ENCODE data around the gene COPS2. TPM values are rescaled to one million over a fixed set of nuclear protein-coding genes. Genes with fewer than 3 reads are reported as not detected.

COPS2 gene
- total RNA-seq, 1 experiment from 2014 or later: 68.6 TPM

- POLR2A ChIA-PET: no interaction called here
- no peak overlapping the region for H3K27ac Mint-ChIP-seq
- no peaks in the 10 kb centered on the region for H3K27me3 Mint-ChIP-seq (ENCODE audit: low read depth)
- no peaks in the 10 kb centered on the region for H3K4me1 Mint-ChIP-seq
- no peaks in the 10 kb centered on the region for H3K9me3 Mint-ChIP-seq
- no peak for ATAC-seq
- no peak for DNase-seq (ENCODE audit: low spot score)
- CTCF ChIA-PET: no interaction called here
- TF ChIP-seq NFATC4 (CRISPR knock-in tag; IDR thresholded peaks at IDR 0.05): no peak
- TF ChIP-seq GTF2I (CRISPR knock-in tag; conservative IDR thresholded peaks at IDR 0.05): no peak
- no peak for TF ChIP-seq PRRX2 (CRISPR knock-in tag; IDR thresholded peaks at IDR 0.05)
- TF ChIP-seq ERG (CRISPR knock-in tag; IDR thresholded peaks at IDR 0.05): no peak
- no peak for TF ChIP-seq GABPB1 (CRISPR knock-in tag; IDR thresholded peaks at IDR 0.05)
- no peak for TF ChIP-seq ZNF121 (CRISPR knock-in tag; IDR thresholded peaks at IDR 0.05)
- TF ChIP-seq CBFB (CRISPR knock-in tag; IDR thresholded peaks at IDR 0.05; ENCODE audit: low read depth): no peak
- TF ChIP-seq MXD4 (CRISPR knock-in tag; IDR thresholded peaks at IDR 0.05; ENCODE audit: borderline replicate concordance): no peak
- no peak for TF ChIP-seq ZNF138 (CRISPR knock-in tag; conservative IDR thresholded peaks at IDR 0.05)
- TF ChIP-seq E2F1 (CRISPR knock-in tag; IDR thresholded peaks at IDR 0.05): no peak
- no peak for TF ChIP-seq IRF1 (CRISPR knock-in tag; IDR thresholded peaks at IDR 0.05)
- TF ChIP-seq ATF1 (CRISPR knock-in tag; IDR thresholded peaks at IDR 0.05): no peak
- no peak for TF ChIP-seq IRF2 (CRISPR knock-in tag; IDR thresholded peaks at IDR 0.05; ENCODE audit: borderline replicate concordance, low read depth)
- no peak for TF ChIP-seq STAT6 (CRISPR knock-in tag; conservative IDR thresholded peaks at IDR 0.05; ENCODE audit: low read depth)
- no peak for TF ChIP-seq TP53 (CRISPR knock-in tag; IDR thresholded peaks at IDR 0.05)
- TF ChIP-seq ZBTB21 (CRISPR knock-in tag; IDR thresholded peaks at IDR 0.05; ENCODE audit: borderline replicate concordance): no peak
- TF ChIP-seq MLX (CRISPR knock-in tag; IDR thresholded peaks at IDR 0.05): no peak
- no peak overlapping the region for H3K4me3 Mint-ChIP-seq
- H3K36me3 Mint-ChIP-seq: no peaks in the 10 kb centered on the region
These were observed 60.5 kb downstream of the COPS2 start for GRCh38 chr15:49094923-49095322.

- no peaks in the 10 kb centered on the region for H3K4me1 Mint-ChIP-seq
- no peak overlapping the region for H3K4me3 Mint-ChIP-seq
- H3K36me3 Mint-ChIP-seq: no peaks in the 10 kb centered on the region
- ChIA-PET CTCF (interaction anchor here (0.7 to 1.4 kb wide), 2 partner anchors 131 to 232 kb away, joined by 3 to 4 read pairs; no protein-coding TSS in a partner anchor), POLR2A (no interaction called here)
- no peaks in the 10 kb centered on the region for H3K27me3 Mint-ChIP-seq (ENCODE audit: low read depth)
- H3K27ac Mint-ChIP-seq: no peak overlapping the region
- DNase-seq (ENCODE audit: low spot score): no peak
- ATAC-seq: no peak
- H3K9me3 Mint-ChIP-seq: no peaks in the 10 kb centered on the region
- TF ChIP-seq NFE2L1 (CRISPR knock-in tag; IDR thresholded peaks at IDR 0.05): no peak
- TF ChIP-seq IRF2 (CRISPR knock-in tag; IDR thresholded peaks at IDR 0.05; ENCODE audit: borderline replicate concordance, low read depth): no peak
- TF ChIP-seq HMGA2 (CRISPR knock-in tag; IDR thresholded peaks at IDR 0.05): no peak
- TF ChIP-seq E2F1 (CRISPR knock-in tag; IDR thresholded peaks at IDR 0.05): no peak
- TF ChIP-seq NR2C2 (CRISPR knock-in tag; IDR thresholded peaks at IDR 0.05): no peak
- TF ChIP-seq AFF4 (CRISPR knock-in tag; IDR thresholded peaks at IDR 0.05; ENCODE audit: borderline replicate concordance): no peak
- TF ChIP-seq TP53 (CRISPR knock-in tag; IDR thresholded peaks at IDR 0.05): no peak
- TF ChIP-seq NR3C1 (CRISPR knock-in tag; conservative IDR thresholded peaks at IDR 0.05; ENCODE audit: low read depth): no peak
These were observed 61.9 kb downstream of the COPS2 start for GRCh38 chr15:49093252-49094105.
